OCI-M2 (cell line): ENCODE data around the gene FAM110D.
A peak's percentile ranks its signal among the peaks of the same experiment; 100 is the strongest.

Experiments used
- DNase-seq: peaks from one replicate; lab custom pipeline; 2025; ENCODE audit not compliant: unreplicated experiment; lab: John Stamatoyannopoulos, UW

Gene FAM110D

GRCh38 chr1:26129778-26130177, 29.1 kb upstream of the FAM110D start:
- no peak for DNase-seq

GRCh38 chr1:26130695-26131094, 28.2 kb upstream of the FAM110D start:
- no peak for DNase-seq

GRCh38 chr1:26132128-26132833, 26.6 kb upstream of the FAM110D start:
- DNase-seq: no peak

- no peak for DNase-seq
Observed at GRCh38 chr1:26132834-26133167, 26.1 kb upstream of the FAM110D start.

- no peak for DNase-seq
Observed at GRCh38 chr1:26134466-26134865, 24.4 kb upstream of the FAM110D start.

- DNase-seq: no peak
Observed at GRCh38 chr1:26138974-26139558, 19.8 kb upstream of the FAM110D start.

- no peak for DNase-seq
Observed at GRCh38 chr1:26142159-26142558, 16.7 kb upstream of the FAM110D start.

GRCh38 chr1:26145041-26145959, 13.6 kb upstream of the FAM110D start:
- peak; percentile 36 for DNase-seq

GRCh38 chr1:26145960-26146294, 13.0 kb upstream of the FAM110D start:
- no peak for DNase-seq

GRCh38 chr1:26148887-26149286, 10.0 kb upstream of the FAM110D start:
- DNase-seq: no peak

GRCh38 chr1:26153966-26154532, 4.8 kb upstream of the FAM110D start:
- no peak for DNase-seq

- no peak for DNase-seq
Observed at GRCh38 chr1:26154750-26155149, 4.1 kb upstream of the FAM110D start.

- no peak for DNase-seq
Observed at GRCh38 chr1:26155370-26156284, 3.3 kb upstream of the FAM110D start.

- no peak for DNase-seq
Observed at GRCh38 chr1:26156285-26157038, 2.4 kb upstream of the FAM110D start.

- DNase-seq: no peak
Observed at GRCh38 chr1:26158271-26158907, 490 bp upstream of the FAM110D start.

- no peak for DNase-seq
Observed at GRCh38 chr1:26159743-26160039, 812 bp downstream of the FAM110D start.

- no peak for DNase-seq
Observed at GRCh38 chr1:26160527-26161414, 1.9 kb downstream of the FAM110D start.

- no peak for DNase-seq
Observed at GRCh38 chr1:26161415-26162219, 2.7 kb downstream of the FAM110D start.
